Muscle layer of duodenum (tissue), 2 donors: Measurements from ENCODE around the gene BCL10.
A peak's percentile ranks its signal among the peaks of the same experiment; 100 is the strongest.

Experiments used
- H3K27ac ChIP-seq: one replicate; pipeline ENCODE4 v1.7.0; 2013; ENCODE audit warnings: mild to moderate bottlenecking, low read length
- H3K27me3 ChIP-seq: one replicate; pipeline ENCODE4 v1.7.0; 2013; ENCODE audit warnings: low read depth, mild to moderate bottlenecking, control low read depth, low read length
- H3K36me3 ChIP-seq, 2 donors: one replicate each; pipeline ENCODE4 v1.7.0; 2013; ENCODE audit warnings: low read length in 2 of 2, control low read depth in 1 of 2, mild to moderate bottlenecking in 1 of 2; ENCODE audit not compliant: insufficient read depth in 2 of 2, control insufficient read depth in 1 of 2
- H3K4me1 ChIP-seq, 2 donors: one replicate each; pipeline ENCODE4 v1.7.0; 2013; ENCODE audit warnings: low read length in 2 of 2, mild to moderate bottlenecking in 2 of 2, control low read depth in 1 of 2, moderate library complexity in 1 of 2; ENCODE audit not compliant: insufficient read depth in 2 of 2, control insufficient read depth in 1 of 2
- H3K4me3 ChIP-seq, 2 donors: one replicate each; pipeline ENCODE4 v1.7.0; 2013; ENCODE audit warnings: low read length in 2 of 2, low read depth in 1 of 2, mild to moderate bottlenecking in 1 of 2
- H3K9me3 ChIP-seq, 2 donors: one replicate each; pipeline ENCODE4 v1.7.0; 2013; ENCODE audit warnings: low read length in 2 of 2, control low read depth in 1 of 2, mild to moderate bottlenecking in 1 of 2; ENCODE audit not compliant: control insufficient read depth in 1 of 2
- donor health status: healthy.

The BCL10 gene

DNA sequence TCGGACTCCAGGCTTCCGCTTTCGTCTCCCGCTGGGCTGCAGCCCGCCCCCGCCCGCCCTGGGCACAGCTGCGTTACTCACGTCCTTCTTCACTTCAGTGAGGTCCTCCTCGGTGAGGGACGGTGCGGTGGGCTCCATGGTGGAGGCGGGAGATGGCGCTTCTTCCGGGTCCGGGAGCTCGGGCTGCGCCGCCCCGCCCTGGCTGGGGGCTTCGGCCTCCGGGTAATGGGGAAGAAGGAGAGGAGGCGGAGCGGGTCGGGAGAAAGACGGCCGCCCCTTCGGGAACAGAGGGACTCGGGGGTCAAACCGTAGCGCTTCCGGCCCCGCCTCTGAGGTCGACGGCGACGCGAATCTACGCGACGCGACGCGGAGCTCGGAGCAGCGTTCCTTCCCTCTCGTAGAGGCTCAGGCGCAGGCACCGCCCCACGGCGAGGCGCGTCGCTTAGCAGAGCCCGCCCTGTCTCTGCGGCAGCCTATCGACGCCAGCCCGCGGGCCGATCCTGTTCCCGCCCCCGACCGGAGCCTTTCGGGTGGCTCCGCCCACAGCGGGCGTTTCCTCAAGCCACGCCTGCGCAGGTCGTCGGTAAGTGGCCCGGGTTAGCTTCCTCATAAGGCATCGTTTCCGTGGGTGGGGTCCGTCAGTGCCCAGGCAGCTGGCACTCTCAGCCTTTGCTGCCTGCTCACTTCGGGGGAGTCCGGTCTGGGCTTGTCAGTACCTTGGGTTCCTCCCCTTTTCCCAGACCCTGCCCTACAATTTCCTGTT, at the start of gene BCL10:
Gene BCL10 (minus strand): TSS at position 418 of the 763 bp plus-strand sequence. CDS start 280 bp downstream, at position 138.
- H3K36me3 ChIP-seq: peaks cover 0 to 9% of the 10 kb centered on the region in 2 donors
- H3K27ac ChIP-seq: peak within 1 kb of the TSS; percentile 98
- no peaks in the 10 kb centered on the region for H3K9me3 ChIP-seq
- H3K4me3 ChIP-seq: peak within 1 kb of the TSS; percentile 93 to 98
- peaks cover 14 to 24% of the 10 kb centered on the region in 2 donors for H3K4me1 ChIP-seq
- no peaks in the 10 kb centered on the region for H3K27me3 ChIP-seq

DNA sequence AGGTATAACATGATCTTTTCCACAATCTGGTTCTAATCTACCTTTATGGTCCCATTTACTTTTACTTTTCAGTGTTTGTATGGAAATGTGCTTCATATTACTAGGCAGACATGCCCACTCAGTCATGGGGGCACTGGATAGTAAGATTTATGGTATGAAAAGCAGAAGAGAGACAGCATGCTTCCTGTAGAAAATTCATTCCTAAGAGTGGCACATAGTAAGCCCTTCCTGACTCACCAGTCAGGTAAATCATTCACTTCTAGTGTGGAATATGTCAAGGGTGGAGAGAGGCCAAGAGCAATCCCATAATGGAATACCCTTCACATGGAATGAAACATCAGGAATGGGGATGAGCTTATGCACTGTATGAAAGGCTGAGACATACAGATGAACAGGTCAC, 49.5 kb upstream of the BCL10 start:
- no peaks in the 10 kb centered on the region for H3K9me3 ChIP-seq

DNA sequence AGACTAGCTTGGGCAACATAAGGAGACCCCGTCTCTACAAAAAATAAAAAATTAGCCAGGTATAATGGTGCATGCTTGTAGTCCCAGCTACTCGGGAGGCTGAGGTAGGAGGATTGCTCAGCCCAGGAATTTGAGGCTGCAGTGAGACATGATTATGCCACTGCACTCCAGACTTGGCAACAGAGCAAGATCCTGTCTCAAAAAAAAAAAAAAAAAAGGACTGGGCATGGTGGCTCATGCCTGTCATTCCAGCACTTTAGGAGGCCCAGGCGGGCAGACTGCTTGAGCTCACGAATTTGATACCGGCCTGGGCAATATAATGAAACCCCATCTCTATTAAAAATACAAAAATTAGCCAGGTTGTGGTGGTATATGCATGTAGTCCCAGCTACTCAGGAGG, 47.3 kb upstream of the BCL10 start:
- no peaks in the 10 kb centered on the region for H3K9me3 ChIP-seq
- H3K4me3 ChIP-seq: no peak overlapping the region
- no peaks in the 10 kb centered on the region for H3K27me3 ChIP-seq
- H3K4me1 ChIP-seq: no peaks in the 10 kb centered on the region
- no peak overlapping the region for H3K27ac ChIP-seq
- H3K36me3 ChIP-seq: no peaks in the 10 kb centered on the region

More for the DNA sequence above, 49.5 kb upstream of the BCL10 start:
- no peak overlapping the region for H3K4me3 ChIP-seq
- no peaks in the 10 kb centered on the region for H3K27me3 ChIP-seq
- no peak overlapping the region for H3K27ac ChIP-seq
- H3K4me1 ChIP-seq: peaks cover 0 to 9% of the 10 kb centered on the region in 2 donors
- no peaks in the 10 kb centered on the region for H3K36me3 ChIP-seq

DNA sequence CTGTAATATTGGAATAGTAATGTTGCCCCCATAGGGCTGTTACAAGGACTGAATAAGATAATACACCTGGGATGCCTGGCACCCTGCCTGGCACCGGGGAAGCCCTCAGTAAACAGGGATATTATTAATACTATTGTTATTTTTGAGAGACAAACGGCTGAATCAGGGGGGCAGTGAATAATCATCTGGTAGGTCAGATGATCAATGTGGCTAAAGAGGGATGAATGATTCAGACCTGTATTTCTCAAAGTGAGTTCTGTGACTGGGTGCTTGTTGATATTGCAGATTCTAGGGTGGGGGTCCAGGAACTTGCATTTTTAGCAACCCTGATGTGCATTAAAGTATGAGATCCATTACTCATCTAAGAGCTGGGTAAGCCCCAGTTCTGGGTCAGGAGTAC, 46.2 kb upstream of the BCL10 start:
- Histone ChIP-seq H3K36me3 (no peaks in the 10 kb centered on the region), H3K9me3 (no peaks in the 10 kb centered on the region), H3K27ac (no peak overlapping the region), H3K27me3 (no peaks in the 10 kb centered on the region), H3K4me3 (no peak overlapping the region), H3K4me1 (no peaks in the 10 kb centered on the region)

DNA sequence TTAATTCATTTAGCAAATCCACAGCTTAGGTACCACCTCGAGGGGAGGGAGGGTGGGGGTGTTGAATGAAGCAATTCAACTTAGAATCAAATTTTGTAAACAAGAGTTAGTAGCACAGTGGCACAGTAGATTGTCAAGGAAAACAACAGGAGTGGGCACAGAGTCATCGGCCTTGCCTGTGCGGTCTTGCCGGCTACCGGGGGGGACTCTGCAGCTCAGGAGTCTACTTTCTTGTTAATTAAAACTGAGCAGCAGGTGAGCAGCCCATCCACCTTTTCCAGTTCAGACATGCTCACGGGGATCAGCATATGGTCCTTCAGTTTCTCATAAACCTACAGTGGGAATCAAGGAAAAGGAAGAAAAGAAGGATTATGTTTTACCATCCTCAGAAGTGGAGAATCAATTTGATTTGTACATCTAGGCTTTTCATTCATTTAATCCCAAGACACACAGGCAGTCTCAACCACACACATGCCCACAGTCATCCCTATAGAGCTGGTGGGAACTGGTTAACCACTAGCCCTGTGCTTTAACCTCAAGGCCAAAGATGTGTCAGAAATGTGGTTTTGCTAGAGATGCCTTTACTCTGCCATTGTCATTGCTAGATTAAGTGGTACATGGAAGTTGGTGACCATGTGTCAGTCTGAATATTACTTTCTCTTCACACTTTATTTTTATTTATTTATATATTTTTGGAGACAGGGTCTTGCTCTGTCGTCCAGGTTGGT, 45.0 kb upstream of the BCL10 start:
- no peak overlapping the region for H3K4me3 ChIP-seq
- no peaks in the 10 kb centered on the region for H3K4me1 ChIP-seq
- H3K36me3 ChIP-seq: no peaks in the 10 kb centered on the region
- no peak overlapping the region for H3K27ac ChIP-seq
- H3K9me3 ChIP-seq: no peaks in the 10 kb centered on the region
- H3K27me3 ChIP-seq: no peaks in the 10 kb centered on the region

DNA sequence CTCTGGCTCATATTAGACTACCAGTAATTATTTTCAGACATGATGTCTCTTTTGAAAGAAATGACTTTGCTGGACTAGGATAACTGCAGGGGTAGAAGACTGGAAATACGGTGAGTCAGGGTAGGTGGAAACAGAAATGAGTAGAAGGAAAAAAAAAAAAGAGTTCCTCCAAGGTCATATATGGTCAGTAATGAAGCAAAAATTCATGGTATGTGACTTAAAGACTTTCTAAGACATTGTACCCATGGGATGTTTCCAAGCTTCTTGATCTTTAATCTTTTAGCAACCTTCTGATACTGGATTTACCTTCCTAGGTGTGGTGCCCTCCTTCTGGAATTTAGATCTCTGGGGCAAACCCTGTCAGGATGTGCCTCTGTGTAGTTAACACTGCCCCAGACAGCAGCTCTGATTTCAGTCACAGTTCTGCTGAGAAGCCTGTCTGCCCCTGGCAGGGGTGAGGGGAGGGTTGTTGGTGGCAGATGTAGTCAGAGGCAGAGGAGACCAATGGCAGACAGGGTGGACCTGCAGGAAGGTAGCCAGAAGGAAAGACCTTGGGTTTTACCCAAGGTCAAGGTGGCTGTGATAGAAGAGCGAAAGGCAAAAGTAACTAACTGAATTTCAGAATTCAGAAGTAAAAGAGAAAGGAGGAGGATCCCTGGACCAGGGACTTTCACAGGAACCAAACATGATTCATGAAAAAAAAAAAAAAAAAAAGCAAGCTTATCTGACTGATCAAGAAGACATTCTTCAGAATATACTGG, 44.1 kb upstream of the BCL10 start:
- Histone ChIP-seq H3K27ac (no peak overlapping the region), H3K4me1 (no peaks in the 10 kb centered on the region), H3K4me3 (no peak overlapping the region), H3K9me3 (no peaks in the 10 kb centered on the region), H3K36me3 (no peaks in the 10 kb centered on the region), H3K27me3 (no peaks in the 10 kb centered on the region)

DNA sequence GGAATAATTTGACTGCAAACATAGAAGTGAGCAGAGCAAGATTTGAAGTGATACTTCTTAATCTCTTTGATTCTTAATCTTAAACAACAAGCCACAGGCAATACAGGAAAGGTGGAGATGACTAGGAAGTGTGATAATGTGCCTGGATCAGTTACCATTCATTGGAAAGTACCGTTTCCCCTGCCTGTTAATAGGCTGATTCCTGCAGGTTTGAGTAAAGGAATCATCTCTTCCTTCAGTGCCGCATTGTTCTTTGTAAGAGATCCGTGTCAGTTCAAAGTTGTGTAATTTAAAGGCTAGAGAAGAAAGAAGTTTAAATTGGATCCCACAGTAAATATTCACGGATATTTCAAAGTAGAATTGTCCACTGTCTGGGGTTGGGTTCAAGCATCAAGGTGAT, 43.5 kb upstream of the BCL10 start:
- Histone ChIP-seq H3K4me3 (no peak overlapping the region), H3K9me3 (no peaks in the 10 kb centered on the region), H3K27ac (no peak overlapping the region), H3K4me1 (no peaks in the 10 kb centered on the region), H3K27me3 (no peaks in the 10 kb centered on the region), H3K36me3 (no peaks in the 10 kb centered on the region)

DNA sequence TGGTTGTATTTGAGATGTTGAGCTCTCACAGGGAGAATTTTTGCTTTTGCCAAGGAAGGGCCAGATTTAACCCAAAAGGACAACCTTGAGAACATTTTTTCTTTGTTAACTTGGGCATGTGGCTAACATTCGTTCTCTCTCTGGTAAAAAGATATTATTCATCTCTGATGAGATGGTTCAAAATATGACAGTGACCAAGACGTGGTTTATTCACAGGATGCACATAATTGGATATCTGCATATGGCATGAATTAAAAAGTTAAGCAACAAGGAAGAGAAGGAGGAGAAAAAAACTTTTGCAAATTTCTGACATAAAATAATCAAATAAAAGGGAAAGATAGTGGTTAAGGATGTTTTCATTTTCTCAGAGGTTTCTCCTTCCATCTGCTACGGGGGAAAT, 43.1 kb upstream of the BCL10 start:
- H3K4me3 ChIP-seq: no peak overlapping the region
- no peaks in the 10 kb centered on the region for H3K36me3 ChIP-seq
- H3K27me3 ChIP-seq: no peaks in the 10 kb centered on the region
- no peaks in the 10 kb centered on the region for H3K4me1 ChIP-seq
- H3K27ac ChIP-seq: no peak overlapping the region
- no peaks in the 10 kb centered on the region for H3K9me3 ChIP-seq

DNA sequence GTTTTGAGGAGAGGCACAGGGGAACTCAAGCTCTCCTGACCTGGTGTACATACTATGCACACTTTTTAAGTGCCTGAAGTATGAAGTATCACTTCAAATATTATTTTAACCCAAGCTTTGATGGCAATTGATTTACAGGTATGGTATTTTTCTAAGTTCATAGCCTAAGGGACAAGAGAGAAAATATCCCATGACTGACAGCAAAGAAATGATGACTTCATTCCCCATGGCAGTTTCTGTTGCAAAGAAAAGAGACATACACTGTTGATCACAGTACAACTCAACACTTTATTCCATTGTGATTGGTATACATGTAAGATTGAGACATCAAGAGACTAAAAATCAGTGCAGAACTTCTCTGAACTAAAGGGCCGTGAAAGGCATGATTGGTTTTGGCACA, 41.8 kb upstream of the BCL10 start:
- H3K36me3 ChIP-seq: no peaks in the 10 kb centered on the region
- no peaks in the 10 kb centered on the region for H3K27me3 ChIP-seq
- H3K9me3 ChIP-seq: no peaks in the 10 kb centered on the region
- H3K4me3 ChIP-seq: no peak overlapping the region
- H3K4me1 ChIP-seq: peaks cover 0 to 4% of the 10 kb centered on the region in 2 donors
- H3K27ac ChIP-seq: no peak overlapping the region

DNA sequence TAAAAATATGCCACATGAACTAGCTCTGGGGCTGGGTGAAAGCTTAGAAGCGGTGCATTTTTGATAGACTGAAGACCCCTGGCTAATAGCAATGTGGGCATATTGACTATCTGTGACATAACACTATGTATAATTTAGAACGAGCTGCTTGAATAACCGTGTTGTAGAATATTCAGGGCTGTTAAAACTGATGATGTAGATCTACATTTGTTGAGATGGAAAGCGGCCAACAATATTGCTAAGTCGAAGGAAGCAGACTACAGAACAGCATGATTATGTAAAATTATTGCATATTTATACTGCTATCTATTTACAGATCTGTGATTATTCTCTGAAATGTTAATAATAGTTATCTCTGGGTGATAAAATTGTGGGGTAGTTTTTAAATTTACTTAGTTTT, 41.1 kb upstream of the BCL10 start:
- Histone ChIP-seq H3K4me3 (no peak overlapping the region), H3K36me3 (no peaks in the 10 kb centered on the region), H3K27ac (no peak overlapping the region), H3K27me3 (no peaks in the 10 kb centered on the region), H3K9me3 (no peaks in the 10 kb centered on the region), H3K4me1 (peaks cover 0 to 4% of the 10 kb centered on the region in 2 donors)

DNA sequence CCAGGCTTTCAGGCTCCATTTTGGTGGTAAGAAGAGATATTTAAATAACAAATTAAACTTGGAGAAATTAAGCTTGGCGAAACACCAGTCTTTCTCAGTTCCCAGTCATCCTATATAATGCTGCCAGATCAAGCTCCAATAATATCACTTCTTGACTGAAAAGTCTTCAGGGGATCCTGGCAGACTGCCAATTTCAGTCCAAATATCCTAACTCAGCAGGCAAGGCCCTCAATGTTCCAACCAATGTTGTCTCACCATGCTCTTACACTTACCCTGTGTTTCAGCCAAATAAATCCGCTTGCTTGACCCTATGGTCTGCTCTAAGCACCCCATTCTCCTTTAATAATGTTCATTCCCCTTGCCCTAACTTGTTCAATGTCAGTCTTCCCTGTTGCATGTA, 39.9 kb upstream of the BCL10 start:
- no peak overlapping the region for H3K4me3 ChIP-seq
- no peaks in the 10 kb centered on the region for H3K27me3 ChIP-seq
- no peaks in the 10 kb centered on the region for H3K9me3 ChIP-seq
- peaks cover 0 to 4% of the 10 kb centered on the region in 2 donors for H3K4me1 ChIP-seq
- H3K36me3 ChIP-seq: no peaks in the 10 kb centered on the region
- H3K27ac ChIP-seq: no peak overlapping the region
